Right ventricle myocardium inferior (tissue), 1 donor: ENCODE results near the gene CNBD2. TPM values are rescaled to one million over a fixed set of nuclear protein-coding genes. Genes with fewer than 3 reads are reported as not detected.
"Not testable (repeated sequence)": the region's sequence is repeated elsewhere in the genome, so short reads cannot be mapped to it uniquely, and the experiment has no call there.

Source experiments
- ATAC-seq: fragments of 200-7000 bp; cut with Tn5 transposase; one replicate; pipeline ENCODE4 v1.9.1; 2020; ENCODE audit warnings: mild to moderate bottlenecking, moderate library complexity
- DNase-seq: peaks from one replicate; pipeline ENCODE4 v3.0.0; 2021; ENCODE audit errors: missing footprints
- intact Hi-C: fragments of 100-400 bp; cut with DNase I; formaldehyde crosslinking; loops from one replicate; pipeline ENCODE4 v1.11.0; 2022
- long read RNA-seq: library from polyadenylated mRNA; unstranded; transcript quantifications from one replicate; pipeline ENCODE4 v2.0.0, GENCODE V29; 2021
- total RNA-seq: library from RNA; stranded (reverse); fragmentation: NEBNext Ultra II Directional; extraction: Animal tissue kit (Norgen Biotek cat#: 25700); gene quantifications from one replicate; pipeline ENCODE4 v1.2.1, GENCODE V29; 2021
- donor health status: DM: no; HTN: yes; CAD: no; lungs with severe emphysema.

The CNBD2 gene
- 3.5 TPM for total RNA-seq
- long read RNA-seq, result 0 reads

DNA sequence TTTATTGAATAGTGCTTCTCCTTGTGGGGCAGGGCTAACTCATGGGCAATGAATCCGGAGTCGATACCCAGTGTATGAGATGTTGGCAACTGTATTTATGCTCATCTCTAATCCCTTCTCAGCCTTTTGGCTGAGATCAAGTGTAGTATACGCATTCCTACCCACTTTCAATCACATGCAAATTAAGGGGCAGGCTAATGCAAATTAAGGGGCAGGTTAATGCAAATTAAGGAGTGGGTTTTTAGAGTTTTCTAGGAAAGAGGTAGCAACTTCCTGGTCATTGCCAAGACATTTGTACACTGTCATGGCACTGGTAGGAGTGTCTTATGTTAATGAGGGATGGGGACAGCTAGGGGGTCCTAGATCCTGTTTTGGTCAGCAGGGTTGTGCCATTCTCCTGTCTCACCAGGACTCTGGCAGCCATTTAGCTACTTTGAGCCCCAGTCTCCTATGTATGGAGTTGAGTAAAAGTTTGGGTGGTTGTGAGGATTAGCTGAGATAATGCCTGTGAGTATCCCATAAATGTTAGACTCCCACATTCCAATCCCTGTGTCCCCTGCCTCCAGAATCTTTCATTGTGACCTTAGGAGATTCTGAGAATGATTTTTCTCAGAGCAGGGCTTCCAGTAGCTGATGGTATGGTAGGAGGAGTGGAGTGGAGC lies at the start of gene CNBD2:
Gene CNBD2, plus strand, starts transcription at position 612 of the 662 bp plus-strand sequence. CDS start 173 bp downstream, outside the sequence.
- intact Hi-C loops, result no loop called here
- ATAC-seq (no peak), DNase-seq (no peak)

DNA sequence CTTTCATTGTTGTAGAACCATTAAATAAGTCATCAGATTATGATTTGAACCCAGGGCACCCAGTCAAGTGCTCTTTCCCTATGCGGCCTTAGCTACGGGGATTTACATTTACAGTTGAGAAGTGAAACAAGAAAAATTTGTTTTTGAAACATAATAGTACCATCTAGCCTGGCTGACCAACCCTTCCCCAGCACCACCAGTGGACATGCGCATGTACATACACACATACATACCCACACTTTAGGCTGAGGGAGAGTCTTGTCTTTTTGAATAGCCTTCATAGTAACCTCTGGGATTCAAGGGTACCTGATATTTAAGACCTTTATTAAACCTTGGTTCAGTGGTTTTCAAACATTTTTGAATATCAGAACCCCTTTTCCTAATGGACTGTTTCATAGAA lies 47.9 kb upstream of the CNBD2 start:
- ATAC-seq (no peak), DNase-seq (no peak)
- intact Hi-C loops, result no loop called here

DNA sequence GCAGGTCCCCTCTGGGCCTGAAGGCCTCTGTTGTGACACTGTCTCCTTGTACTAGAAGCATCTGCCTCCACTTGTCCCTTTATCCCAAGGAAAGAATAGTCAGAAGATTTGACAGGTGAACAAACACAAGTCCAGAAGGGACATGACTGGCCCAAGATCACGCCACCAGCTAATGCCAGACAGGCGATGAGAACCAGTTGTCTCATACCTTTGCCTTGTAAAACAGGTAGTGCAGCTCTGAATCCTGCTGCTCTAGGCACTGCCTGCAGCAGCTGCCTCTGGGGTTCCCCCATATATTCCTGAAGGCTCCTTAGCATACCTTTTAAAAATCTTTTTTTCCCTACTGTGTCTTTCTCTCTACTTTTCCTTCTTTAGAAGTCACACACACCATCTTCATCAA lies 39.1 kb upstream of the CNBD2 start:
- intact Hi-C loops, result no loop called here
- no peak for DNase-seq
- no peak for ATAC-seq

DNA sequence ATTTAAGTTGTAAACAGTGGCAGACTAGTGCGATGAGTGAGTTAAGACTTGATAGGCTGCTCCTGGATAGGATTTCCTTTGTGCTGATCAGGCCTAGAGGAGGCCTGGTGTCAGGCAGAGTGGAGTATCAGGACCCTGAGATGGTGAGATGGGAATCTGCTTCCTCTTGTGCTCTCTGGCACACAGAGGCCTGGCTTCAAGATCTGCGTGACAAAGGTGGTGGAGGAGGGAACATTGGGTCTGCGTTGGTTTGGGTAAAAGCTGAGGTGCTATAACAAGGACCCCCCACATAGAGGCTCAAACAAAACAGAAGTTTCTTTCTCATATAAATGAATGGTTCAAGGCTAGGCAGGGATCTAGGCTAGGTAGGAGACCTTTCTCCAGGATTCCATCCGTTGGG lies 34.3 kb upstream of the CNBD2 start:
- ATAC-seq (no peak), DNase-seq (no peak)
- intact Hi-C loops, result no loop called here

DNA sequence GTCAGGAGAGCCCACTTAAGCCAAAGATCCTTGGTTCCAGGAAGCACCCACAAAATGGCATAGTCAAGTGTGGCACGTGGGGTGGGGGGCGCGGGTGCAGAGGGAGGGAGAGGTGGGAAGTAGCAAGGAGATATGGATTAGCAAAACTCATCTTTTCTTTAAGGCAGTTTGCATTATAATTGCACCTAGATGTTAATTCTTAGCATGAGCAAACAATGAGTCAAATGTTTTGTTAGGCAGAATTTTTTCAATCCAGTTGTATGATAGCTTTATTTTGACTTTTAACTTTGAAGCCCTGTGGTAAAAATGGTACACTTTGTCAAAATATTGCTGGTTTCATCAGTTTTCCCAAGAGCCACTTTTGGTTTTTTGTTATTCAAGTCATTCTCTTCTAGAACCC lies 29.1 kb upstream of the CNBD2 start:
- DNase-seq, result no peak
- intact Hi-C loops, result no loop called here
- ATAC-seq, result no peak

DNA sequence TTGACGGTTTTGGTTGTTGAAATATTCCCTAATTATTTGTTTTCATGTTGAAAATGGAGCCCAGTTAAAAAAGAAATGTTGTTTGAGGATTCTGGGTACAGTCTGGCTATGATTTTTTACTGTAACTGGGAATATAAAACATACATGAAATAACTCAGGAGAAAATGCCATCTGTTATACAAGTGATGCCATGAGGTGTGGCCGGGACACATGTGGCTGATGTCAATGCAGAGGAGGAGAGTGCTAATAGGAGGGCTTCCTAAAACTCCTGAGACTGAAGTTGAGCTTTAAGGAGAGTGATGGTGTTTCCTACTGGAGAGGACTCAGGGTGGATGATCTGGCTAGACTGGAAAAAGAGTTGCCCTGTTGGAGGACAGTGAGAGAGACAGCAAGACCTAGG lies 26.8 kb upstream of the CNBD2 start:
- intact Hi-C loops, result no loop called here
- no peak for ATAC-seq
- DNase-seq, result no peak

DNA sequence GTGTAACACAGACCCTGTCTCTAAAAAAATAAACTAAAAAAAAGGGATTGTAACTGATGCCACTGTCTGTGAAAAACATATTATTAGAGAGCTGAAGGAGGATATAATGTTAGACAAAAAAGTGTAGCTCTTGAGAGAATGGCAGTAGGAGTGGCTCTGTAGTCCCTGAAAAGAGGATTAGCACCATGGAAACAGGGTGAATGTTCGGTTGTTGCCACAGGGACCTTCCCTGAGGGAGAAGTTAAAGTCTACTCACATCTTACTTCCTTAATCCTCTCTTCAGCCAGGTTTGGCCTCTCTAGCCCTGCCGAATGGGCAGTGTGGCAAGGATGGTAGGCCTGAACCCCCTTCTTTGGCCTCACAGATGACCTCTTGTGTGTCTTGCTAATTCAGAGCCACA lies 26.1 kb upstream of the CNBD2 start:
- intact Hi-C loops, result no loop called here
- ATAC-seq (no peak), DNase-seq (no peak)

DNA sequence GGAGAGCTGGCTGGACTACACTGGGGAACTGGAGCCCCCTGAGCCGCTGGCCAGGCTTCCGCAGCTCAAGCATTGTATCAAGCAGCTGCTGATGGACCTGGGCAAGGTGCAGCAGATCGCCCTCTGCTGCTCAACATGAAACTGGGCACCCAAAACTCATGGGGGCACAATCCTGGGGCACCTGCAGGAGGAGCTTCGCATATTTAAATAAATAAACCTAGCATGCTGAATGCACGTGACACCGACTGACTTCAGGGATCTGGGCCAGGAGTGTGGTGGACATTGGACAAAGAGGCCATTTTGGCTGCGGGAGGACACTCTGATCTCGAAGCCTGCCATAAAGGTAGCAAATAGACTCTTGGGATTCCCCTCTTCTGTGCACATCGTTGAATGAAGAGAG lies 20.9 kb upstream of the CNBD2 start:
- DNase-seq (no peak), ATAC-seq (no peak)
- intact Hi-C loops, result no loop called here

DNA sequence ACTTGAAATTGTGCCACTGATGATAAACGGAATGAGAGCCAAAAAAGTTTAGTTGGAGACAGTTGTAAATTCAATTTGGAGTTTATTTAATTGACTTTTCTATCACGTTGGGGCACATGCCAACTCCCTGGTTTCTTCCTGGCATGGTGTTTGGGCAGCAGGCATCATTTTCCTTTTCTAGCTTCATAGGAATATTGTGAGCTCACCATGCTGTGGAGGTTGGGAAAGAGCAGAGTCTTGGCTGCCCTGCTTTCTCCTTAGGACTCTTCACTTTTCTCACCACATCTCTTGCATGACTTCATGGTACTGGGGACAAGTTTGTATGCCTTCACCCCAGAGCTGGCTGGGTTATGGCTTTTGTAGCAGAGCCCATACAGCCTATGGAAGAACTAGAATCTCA lies 20.5 kb upstream of the CNBD2 start:
- intact Hi-C loops, result no loop called here
- ATAC-seq (no peak), DNase-seq (no peak)

DNA sequence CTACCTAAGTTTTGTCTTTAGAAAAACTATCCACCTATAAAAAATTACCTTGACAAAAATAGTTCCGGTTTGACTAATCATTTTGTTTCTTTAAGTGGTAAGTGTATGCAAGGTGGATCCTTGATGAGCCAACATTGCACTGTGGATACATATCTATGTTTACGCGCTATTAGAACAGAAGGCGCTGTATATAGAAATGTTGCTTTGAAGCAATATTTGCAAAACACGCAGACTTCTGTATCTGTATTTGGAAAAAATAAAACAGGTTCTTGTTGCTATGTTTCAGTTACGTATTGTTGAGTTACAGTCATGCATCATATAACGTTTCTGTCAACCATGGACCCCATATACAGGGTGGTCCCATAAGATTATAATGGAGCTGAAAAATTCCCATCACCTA lies 18.3 kb upstream of the CNBD2 start:
- DNase-seq (no peak), ATAC-seq (no peak)
- intact Hi-C loops, result no loop called here

DNA sequence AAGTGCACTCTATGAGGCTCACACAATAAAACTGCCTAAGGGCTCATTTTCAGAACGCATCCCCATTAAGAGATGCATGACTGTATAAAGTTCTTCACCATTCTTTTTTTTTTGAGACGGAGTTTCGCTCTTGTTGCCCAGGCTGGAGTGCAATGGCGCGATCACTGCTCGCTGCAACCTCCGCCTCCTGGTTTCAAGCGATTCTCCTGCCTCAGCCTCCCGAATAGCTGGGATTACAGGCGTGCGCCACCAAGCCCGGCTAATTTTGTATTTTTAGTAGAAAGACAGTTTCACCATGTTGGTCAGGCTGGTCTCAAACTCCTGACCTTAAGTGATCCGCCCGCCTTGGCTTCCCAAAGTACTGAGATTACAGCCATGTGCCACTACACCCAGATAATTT lies 16.3 kb upstream of the CNBD2 start:
- intact Hi-C loops, result not testable (repeated sequence)
- peak; percentile 26 for DNase-seq

DNA sequence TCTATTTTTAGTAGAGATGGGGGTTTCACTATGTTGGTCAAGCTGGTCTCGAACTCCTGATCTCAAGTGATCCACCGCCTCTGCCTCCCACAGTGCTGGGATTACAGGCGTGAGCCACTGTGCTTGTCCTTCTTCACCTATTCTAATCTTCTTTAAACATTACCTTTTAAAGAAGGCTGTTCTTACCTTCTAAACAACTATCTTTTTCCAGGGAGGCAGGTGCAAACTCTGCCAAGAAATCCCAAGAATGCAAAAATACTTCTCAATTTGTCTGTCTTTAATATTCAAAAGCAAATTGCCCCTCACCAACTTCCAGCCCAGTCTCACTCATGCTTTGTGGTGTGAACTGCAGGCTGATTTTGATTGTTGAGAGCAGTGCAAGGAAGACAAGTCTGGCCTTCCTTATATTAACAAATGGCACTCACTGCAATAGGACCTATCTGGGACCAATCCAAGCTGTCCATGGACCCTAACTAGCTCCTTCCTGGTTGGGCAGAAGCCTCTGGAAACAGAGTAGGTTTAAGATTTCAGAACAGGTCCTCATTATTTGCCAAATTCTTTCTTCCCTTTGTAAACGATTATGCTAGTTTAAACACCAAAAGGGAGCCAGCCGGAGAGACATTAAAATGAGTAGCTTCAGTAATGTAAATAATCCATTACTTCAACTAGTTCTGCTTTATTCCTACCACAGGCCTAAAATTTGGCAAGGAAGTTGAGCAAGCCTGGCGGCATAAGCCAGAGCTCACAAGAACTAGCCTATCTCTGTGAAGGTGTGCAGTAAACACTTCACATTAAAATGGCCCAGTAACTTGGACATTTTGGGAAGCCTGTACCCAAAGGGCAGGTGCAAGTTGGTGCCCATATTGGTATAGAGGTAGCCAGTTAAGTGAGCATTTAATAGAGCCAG lies 15.7 kb upstream of the CNBD2 start:
- intact Hi-C loops, result no loop called here
- ATAC-seq, result no peak
- no peak for DNase-seq

More for the DNA sequence above, 16.3 kb upstream of the CNBD2 start:
- ATAC-seq, result not testable (repeated sequence)

DNA sequence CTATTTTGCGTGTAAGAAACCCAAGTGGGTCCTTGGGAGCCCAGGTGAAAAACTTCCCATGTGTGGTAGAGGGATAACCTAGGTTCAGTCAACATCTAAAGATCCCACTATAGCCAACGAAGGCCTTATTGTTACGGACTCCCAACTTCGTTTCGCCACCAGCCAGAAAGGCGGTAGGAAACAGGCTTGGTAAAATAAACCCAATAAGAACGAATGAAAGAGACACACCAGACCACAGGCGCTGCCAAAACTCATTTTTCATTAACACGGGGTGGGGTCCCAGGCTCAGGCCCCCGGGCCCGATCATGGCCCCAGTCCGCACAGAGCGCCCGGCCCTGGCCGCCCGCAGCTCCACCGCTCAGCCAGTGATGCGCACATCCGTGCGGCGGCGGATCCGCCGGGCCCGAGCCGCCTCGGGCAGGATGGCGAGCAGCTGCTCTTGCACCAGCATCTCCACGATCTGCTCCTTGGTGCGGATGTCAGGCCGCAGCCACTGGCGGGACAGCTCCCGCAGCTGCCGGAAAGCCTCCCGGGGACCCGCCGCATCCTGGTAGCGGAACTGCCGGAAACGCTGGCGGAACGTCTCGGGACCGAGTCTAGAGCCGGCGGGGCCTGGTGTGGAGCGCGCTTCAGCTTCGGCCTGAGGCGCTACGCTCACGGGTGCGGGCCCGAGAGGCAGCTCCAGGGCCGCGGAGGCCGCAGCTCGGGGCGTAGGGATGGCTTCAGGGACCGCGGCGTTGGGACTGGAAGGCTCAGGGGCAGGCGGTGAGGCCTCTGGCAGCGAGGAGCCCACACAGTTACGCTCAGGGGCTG lies 14.8 kb upstream of the CNBD2 start:
- ATAC-seq (peak; percentile 32), DNase-seq (peak; percentile 82)
- intact Hi-C loops, result no loop called here

DNA sequence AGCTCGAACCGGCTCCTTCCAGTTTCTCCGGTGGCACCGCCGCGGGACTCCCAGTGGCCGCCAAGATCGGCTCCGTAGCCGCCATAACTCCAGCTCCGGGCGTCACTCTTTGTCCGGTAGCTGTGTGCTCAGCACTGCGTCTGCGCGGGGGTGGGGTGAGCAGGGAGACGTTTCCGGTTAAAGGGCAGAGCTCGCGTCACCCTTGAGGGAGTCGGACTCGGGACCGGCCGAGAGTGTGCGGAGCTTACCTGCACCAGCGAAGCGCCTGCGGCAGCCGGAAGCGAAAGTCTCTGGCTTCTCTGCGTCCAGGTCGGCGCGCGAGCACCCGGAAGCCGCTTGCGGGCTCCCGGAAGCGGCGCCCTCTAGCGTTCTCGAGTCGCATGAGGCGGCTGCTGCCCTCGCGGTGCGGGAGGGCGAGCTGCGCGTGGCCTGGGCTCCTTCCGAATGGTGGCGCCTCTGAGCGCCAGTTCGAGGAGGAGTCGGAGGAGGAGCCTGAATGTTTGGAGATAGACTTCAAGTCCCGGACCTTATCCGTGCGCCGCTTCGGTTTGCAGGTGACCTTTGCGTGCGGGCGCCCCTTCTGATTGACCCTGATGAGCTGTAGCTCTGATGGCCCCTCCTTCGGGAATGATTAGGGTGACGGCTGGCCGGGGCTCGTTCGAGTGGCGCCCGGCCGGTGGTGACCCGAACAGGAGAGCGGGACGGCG lies 14.0 kb upstream of the CNBD2 start, which contains the start of gene SCAND1:
Gene SCAND1, minus strand, starts transcription at position 303 of the 707 bp plus-strand sequence. Its CDS starts 218 bp downstream, at position 85.
- peak; percentile 96 for ATAC-seq
- intact Hi-C loops, result no loop called here
- peak; percentile 96 for DNase-seq

DNA sequence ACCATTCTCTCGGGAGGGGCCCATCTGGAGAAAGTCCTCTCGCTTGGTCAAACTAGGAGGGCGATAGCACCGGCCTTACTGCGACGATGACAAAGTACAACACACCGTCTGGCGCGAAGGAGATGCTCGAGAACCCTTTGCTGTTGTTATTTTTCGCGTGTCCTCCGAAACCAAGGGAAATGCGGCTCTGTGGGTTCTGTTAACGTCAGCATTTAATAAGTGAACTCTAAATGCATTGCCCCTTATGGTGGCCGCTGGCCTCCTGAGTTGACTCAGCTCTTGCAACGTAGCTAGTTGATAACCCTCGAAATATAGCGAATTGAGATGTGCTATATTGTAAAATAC lies 13.5 kb upstream of the CNBD2 start:
- ATAC-seq (peak; percentile 9), DNase-seq (peak; percentile 72)
- intact Hi-C loops, result no loop called here

DNA sequence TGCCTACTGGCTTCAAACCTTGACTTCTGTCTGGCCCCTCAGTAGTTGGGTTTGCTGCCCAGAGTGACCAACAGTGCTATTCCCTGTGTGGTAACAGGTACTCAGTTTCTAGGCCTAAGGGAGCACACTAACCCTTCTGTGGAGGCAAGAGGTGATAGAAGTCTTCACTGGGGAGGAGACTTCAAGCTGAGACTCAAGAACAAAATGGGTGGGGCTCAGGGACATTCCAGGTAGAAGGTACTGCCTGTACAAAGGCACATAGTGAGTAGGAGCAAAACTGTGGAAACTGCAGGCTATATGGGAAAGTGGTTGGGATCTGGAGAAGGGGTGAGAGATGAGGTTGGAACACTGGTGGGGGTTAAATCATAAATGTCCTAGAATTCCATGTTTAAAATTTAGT lies 11.8 kb upstream of the CNBD2 start:
- DNase-seq, result no peak
- intact Hi-C loops, result no loop called here
- no peak for ATAC-seq

DNA sequence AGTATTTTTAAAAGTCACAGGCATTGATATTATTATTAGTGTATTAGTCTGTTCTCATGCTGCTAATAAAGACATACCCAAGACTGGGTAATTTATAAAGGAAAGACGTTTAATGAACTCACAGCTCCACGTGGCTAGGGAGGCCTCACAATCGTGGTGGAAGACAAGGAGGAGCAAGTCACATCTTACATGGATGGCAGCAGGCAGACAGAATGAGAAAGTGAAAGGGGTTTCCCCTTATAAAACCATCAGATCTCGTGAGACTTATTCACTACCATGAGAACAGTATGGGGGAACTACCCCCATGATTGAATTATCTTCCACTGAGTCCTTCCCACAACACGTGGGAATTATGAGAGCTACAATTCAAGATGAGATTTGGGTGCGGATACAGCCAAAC lies 9.1 kb upstream of the CNBD2 start:
- ATAC-seq, DNase-seq, intact Hi-C loops: not testable (repeated sequence)

DNA sequence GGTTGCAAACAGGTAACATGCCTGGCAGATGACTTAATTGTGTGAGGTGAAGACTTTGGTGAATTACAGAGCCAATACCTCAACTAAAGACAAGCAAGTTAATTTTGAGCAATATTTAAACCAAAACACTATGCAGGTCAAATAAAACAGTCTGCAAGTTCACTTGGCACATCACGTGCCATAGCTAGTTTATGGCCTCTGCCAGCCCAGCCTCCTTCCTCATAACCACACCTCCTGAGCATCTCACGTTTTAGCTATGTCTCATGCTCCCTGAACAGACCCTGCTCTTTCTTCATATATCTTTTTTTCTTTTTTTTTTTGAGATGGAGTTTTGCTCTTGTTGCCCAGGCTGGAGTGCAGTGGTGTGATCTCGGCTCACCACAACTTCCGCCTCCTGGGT lies 4.5 kb upstream of the CNBD2 start:
- intact Hi-C loops, result no loop called here
- no peak for DNase-seq
- no peak for ATAC-seq

DNA sequence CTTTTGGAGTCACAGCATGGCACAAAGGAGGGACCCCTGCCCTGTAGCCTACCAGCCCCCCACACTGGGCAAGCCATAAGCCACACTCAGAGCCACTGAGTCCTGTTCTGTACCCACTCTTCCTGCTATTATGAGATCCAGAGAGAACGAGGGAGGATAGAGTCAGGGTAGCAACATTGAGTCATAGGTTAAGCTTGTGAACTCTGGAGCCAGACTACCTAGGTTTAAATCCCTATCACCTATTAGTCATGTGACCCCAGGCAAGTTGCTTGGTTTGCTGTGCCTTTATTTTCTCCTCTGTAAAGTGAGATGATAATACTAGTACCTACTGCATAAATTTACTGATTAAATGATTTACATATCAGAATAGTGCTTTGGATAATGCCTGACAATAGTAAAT lies 540 bp downstream of the CNBD2 start:
- ATAC-seq (no peak), DNase-seq (no peak)
- intact Hi-C loops, result no loop called here
